Measurements from ENCODE around the gene ALPP. TPM values are rescaled to one million over a fixed set of nuclear protein-coding genes. Genes with fewer than 3 reads are reported as not detected.
"Not testable (repeated sequence)": the region's sequence is repeated elsewhere in the genome, so short reads cannot be mapped to it uniquely, and the experiment has no call there.

ALPP gene
- total and polyA plus RNA-seq, 7 donors = not detected

- WGBS, 3 donors = 53 to 63% (median 61%) methylated on average over 18 of the region's 18 CpGs
- ATAC-seq (no peak), DNase-seq (no peak)
- Histone ChIP-seq H3K27me3 (ENCODE audit: insufficient read depth in 3 of 3, low read length in 2 of 3) (peaks cover 0 to 58% (median 20%) of the 10 kb centered on the region in 3 donors), H3K4me1 (no peaks in the 10 kb centered on the region), H3K9me3 (no peaks in the 10 kb centered on the region), H3K4me3 (no peak overlapping the region), H3K27ac (no peak overlapping the region), H3K36me3 (ENCODE audit: insufficient read depth in 1 of 2, low read depth in 1 of 2) (no peaks in the 10 kb centered on the region)
- intact Hi-C loops (cut with DNase I) = no loop called here
- TF ChIP-seq CTCF (IDR thresholded peaks at IDR 0.05) = no peak
Observed at GRCh38 chr2:232382331-232383225, 4.0 kb downstream of the ALPP start.

GRCh38 chr2:232384466-232384865 lies 5.9 kb downstream of the ALPP start:
- no peak overlapping the region for H3K27ac ChIP-seq
- WGBS, 3 donors = 81 to 91% (median 88%) methylated on average over 1 of the region's 1 CpG
- ATAC-seq = no peak
- H3K27me3 ChIP-seq (ENCODE audit: insufficient read depth in 3 of 3, low read length in 2 of 3) = peaks cover 0 to 77% (median 22%) of the 10 kb centered on the region in 3 donors
- no peaks in the 10 kb centered on the region for H3K4me1 ChIP-seq
- H3K9me3 ChIP-seq = no peaks in the 10 kb centered on the region
- TF ChIP-seq CTCF (IDR thresholded peaks at IDR 0.05) = no peak
- no peaks in the 10 kb centered on the region for H3K36me3 ChIP-seq (ENCODE audit: insufficient read depth in 1 of 2, low read depth in 1 of 2)
- DNase-seq = no peak
- no peak overlapping the region for H3K4me3 ChIP-seq
- intact Hi-C loops (cut with DNase I) = no loop called here

DNA sequence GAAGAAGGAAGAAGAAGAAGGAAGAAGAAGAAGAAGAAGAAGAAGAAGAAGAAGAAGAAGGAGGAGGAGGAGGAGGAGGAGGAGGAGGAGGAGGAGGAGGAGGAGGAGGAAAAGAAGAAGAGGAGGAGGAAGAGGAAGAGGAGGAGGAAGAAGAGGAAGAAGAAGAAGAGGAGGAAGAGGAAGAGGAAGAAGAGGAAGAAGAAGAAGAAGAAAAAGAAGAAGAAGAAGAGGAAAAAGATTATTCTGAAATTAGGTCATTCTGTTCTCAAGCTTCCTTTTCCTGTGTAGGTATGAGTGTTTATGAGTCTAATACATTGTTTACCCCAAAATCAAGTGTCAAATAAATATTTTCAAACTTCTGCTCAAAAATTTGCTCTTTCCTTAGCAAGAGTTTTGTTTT lies 6.5 kb downstream of the ALPP start:
- H3K9me3 ChIP-seq; intact Hi-C loops (cut with DNase I); H3K4me3 ChIP-seq; DNase-seq; H3K36me3 ChIP-seq (ENCODE audit: insufficient read depth in 1 of 2, low read depth in 1 of 2); H3K4me1 ChIP-seq; ATAC-seq; H3K27ac ChIP-seq: not testable (repeated sequence)
- peaks cover 0 to 83% (median 20%) of the 10 kb centered on the region in 3 donors for H3K27me3 ChIP-seq (ENCODE audit: insufficient read depth in 3 of 3, low read length in 2 of 3)

DNA sequence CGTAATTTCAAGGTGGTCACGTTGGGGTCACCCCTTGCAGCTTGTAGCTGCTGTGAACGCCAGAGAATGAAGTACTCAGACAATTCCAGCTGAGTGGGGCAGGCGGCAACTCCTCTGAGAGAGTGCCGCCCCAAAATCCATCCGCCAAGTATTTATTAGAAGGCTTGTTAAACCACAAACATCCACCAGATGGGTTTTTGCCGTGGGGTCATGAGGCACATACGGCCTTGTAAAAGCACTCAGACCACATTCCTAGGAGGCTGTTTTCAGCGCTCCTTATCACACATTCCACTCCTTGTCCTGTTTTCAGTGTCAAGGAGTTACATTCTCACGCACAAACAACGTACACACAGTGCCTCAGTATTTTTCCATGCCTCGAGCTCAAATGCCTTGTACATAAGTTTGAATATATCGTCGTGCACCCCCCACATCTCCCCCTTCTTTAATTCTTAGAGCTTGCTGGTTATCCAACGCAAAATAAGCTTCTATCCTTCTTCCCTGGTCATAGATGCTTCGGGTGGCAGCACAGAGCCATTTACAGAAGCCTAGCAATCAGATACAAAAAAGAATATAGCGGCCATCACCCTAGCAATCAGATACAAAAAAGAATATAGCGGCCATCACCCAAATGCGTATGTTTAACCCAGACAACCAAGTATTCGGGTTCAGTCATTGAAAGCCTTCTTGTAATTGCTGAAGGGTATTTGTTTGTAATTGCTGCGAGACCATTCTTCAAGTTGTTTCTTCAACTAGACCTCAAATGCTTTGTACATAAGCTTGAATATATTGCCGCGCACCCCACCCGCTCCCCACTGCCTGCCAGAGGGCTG lies 7.3 kb downstream of the ALPP start:
- H3K9me3 ChIP-seq = no peaks in the 10 kb centered on the region
- H3K27ac ChIP-seq = no peak overlapping the region
- H3K36me3 ChIP-seq (ENCODE audit: insufficient read depth in 1 of 2, low read depth in 1 of 2) = no peaks in the 10 kb centered on the region
- intact Hi-C loops (cut with DNase I) = no loop called here
- WGBS, 3 donors = 15 to 16% (median 16%) methylated on average over 24 of the region's 24 CpGs
- ATAC-seq (no peak), DNase-seq (no peak)
- peaks cover 0 to 91% (median 19%) of the 10 kb centered on the region in 3 donors for H3K27me3 ChIP-seq (ENCODE audit: insufficient read depth in 3 of 3, low read length in 2 of 3)
- TF ChIP-seq CTCF (IDR thresholded peaks at IDR 0.05) = no peak
- H3K4me1 ChIP-seq = no peaks in the 10 kb centered on the region
- no peak overlapping the region for H3K4me3 ChIP-seq

DNA sequence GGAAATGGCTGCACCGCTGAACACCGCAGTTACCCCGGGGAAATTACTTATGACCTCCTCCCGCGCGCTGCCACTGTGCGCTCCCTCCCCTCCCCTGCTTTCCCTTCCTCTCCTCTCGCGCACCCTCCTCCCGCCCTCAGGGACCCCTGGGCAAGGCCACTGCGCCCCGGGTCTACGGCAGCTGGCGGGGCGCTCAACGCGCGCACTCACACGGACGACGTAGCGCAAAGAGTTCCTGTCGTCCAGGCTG lies 7.9 kb downstream of the ALPP start:
- intact Hi-C loops (cut with DNase I) = no loop called here
- H3K4me1 ChIP-seq = no peaks in the 10 kb centered on the region

More for the DNA sequence above, 7.9 kb downstream of the ALPP start:
- no peak overlapping the region for H3K4me3 ChIP-seq
- no peak overlapping the region for H3K27ac ChIP-seq
- ATAC-seq (peak in 1 of 4 donors; percentile 36), DNase-seq (no peak)
- no peaks in the 10 kb centered on the region for H3K9me3 ChIP-seq
- WGBS, 3 donors = 1 to 7% (median 2%) methylated on average over 19 to 23 of the region's 23 CpGs
- TF ChIP-seq CTCF (IDR thresholded peaks at IDR 0.05) = no peak
- H3K27me3 ChIP-seq (ENCODE audit: insufficient read depth in 3 of 3, low read length in 2 of 3) = peaks cover 0 to 90% (median 17%) of the 10 kb centered on the region in 3 donors
- no peaks in the 10 kb centered on the region for H3K36me3 ChIP-seq (ENCODE audit: insufficient read depth in 1 of 2, low read depth in 1 of 2)

Data from psoas muscle (tissue), 8 donors.